Activated CD8-positive, alpha-beta T cell treated with anti-CD3 and anti-CD28 coated beads for 36 hours (primary cell): Measurements from ENCODE around the gene RTKN2. TPM values are rescaled to one million over a fixed set of nuclear protein-coding genes. Genes with fewer than 3 reads are reported as not detected.

ENCODE experiments used
- ATAC-seq: fragments of 200-7000 bp; cut with Tn5 transposase; one replicate; pipeline ENCODE4 v1.10.0; 2021; ENCODE audit warnings: mild to moderate bottlenecking, moderate library complexity
- CTCF ChIA-PET: fragments of 350-600 bp; sonication (Branson Sonifier 250); formaldehyde crosslinking; loops from one replicate; lab custom pipeline; 2021; ENCODE audit warnings: antibody characterized with exemption; lab: Charles Lee
- POLR2A ChIA-PET: fragments of 350-600 bp; sonication (Branson Sonifier 250); formaldehyde crosslinking; loops from one replicate; lab custom pipeline; 2021; ENCODE audit warnings: antibody characterized with exemption; lab: Charles Lee
- DNase-seq: peaks from one replicate; pipeline ENCODE4 v3.0.0-alpha.2; 2020
- H3K27ac Mint-ChIP-seq: one replicate; pipeline ENCODE4 v1.8.0; 2021; ENCODE audit warnings: mild to moderate bottlenecking, mixed read lengths
- H3K27me3 Mint-ChIP-seq: one replicate; pipeline ENCODE4 v1.8.0; 2021; ENCODE audit warnings: mixed read lengths
- H3K36me3 Mint-ChIP-seq: one replicate; pipeline ENCODE4 v1.8.0; 2021; ENCODE audit warnings: low read depth, mixed read lengths
- H3K4me1 Mint-ChIP-seq: one replicate; pipeline ENCODE4 v1.8.0; 2021; ENCODE audit warnings: low read depth, mixed read lengths
- H3K4me3 Mint-ChIP-seq: one replicate; pipeline ENCODE4 v1.8.0; 2021; ENCODE audit warnings: mild to moderate bottlenecking, moderate library complexity, mixed read lengths
- H3K9me3 Mint-ChIP-seq: one replicate; pipeline ENCODE4 v1.8.0; 2021; ENCODE audit warnings: mixed read lengths
- CTCF ChIP-seq: fragments of 200-600 bp; IDR thresholded peaks from one replicate; pipeline ENCODE4 v1.8.0; 2022; ENCODE audit warnings: antibody characterized with exemption, mild to moderate bottlenecking
- intact Hi-C: fragments of 100-400 bp; cut with micrococcal nuclease; formaldehyde crosslinking; loops from one replicate; pipeline ENCODE4 v1.10.0; 2022
- total RNA-seq, 2 experiments: library from RNA; stranded (reverse); gene quantifications; one replicate each; pipeline ENCODE4 v1.2.3, GENCODE V29; 2021

RTKN2 gene
- total RNA-seq, 2 experiments from 2014 or later: 1.1 to 1.4 TPM

- no peak for ATAC-seq
- intact Hi-C loops: no loop called here
- no peak for TF ChIP-seq CTCF
- ChIA-PET POLR2A (interaction anchor here (0.6 to 0.7 kb wide), 3 partner anchors 93 to 319 kb away, joined by 3 to 5 read pairs (median 3); no protein-coding TSS in a partner anchor), CTCF (interaction anchor here (1.6 to 3.0 kb wide), 4 partner anchors 8 to 357 kb away, joined by 3 to 13 read pairs (median 8); no protein-coding TSS in a partner anchor)
- no peak for DNase-seq
- Mint-ChIP-seq H3K4me3 (no peak overlapping the region), H3K36me3 (peaks cover 8% of the 10 kb centered on the region), H3K27ac (peak overlapping the region; percentile 72), H3K4me1 (peaks cover 22% of the 10 kb centered on the region), H3K27me3 (peaks cover 2% of the 10 kb centered on the region), H3K9me3 (peaks cover 8% of the 10 kb centered on the region)
Measured at GRCh38 chr10:62253704-62254103, 14.9 kb downstream of the RTKN2 start.

GRCh38 chr10:62252051-62252450 lies 16.6 kb downstream of the RTKN2 start:
- no peak for TF ChIP-seq CTCF
- no peak for DNase-seq
- ATAC-seq: no peak
- peaks cover 2% of the 10 kb centered on the region for H3K27me3 Mint-ChIP-seq
- H3K4me3 Mint-ChIP-seq: no peak overlapping the region
- CTCF ChIA-PET: interaction anchor here (1.6 to 1.7 kb wide), 2 partner anchors 13 to 355 kb away, joined by 3 to 13 read pairs; no protein-coding TSS in a partner anchor
- H3K36me3 Mint-ChIP-seq: peaks cover 8% of the 10 kb centered on the region
- intact Hi-C loops: no loop called here
- POLR2A ChIA-PET: no interaction called here
- peaks cover 8% of the 10 kb centered on the region for H3K9me3 Mint-ChIP-seq
- H3K27ac Mint-ChIP-seq: no peak overlapping the region
- H3K4me1 Mint-ChIP-seq: peaks cover 22% of the 10 kb centered on the region

GRCh38 chr10:62250594-62251198 lies 17.9 kb downstream of the RTKN2 start:
- Mint-ChIP-seq H3K4me1 (peaks cover 23% of the 10 kb centered on the region), H3K27me3 (no peaks in the 10 kb centered on the region), H3K27ac (peak overlapping the region; percentile 51), H3K36me3 (peaks cover 8% of the 10 kb centered on the region), H3K4me3 (no peak overlapping the region), H3K9me3 (peaks cover 8% of the 10 kb centered on the region)
- POLR2A ChIA-PET: no interaction called here
- ATAC-seq (no peak), DNase-seq (no peak)
- TF ChIP-seq CTCF: no peak
- intact Hi-C loops: no loop called here
- CTCF ChIA-PET: interaction anchor here (4.2 kb wide), 1 partner anchor 14 kb away, joined by 20 read pairs; no protein-coding TSS in a partner anchor

- Mint-ChIP-seq H3K9me3 (peaks cover 8% of the 10 kb centered on the region), H3K27me3 (no peaks in the 10 kb centered on the region), H3K27ac (no peak overlapping the region), H3K4me3 (no peak overlapping the region), H3K36me3 (peaks cover 8% of the 10 kb centered on the region), H3K4me1 (peaks cover 29% of the 10 kb centered on the region)
- no peak for DNase-seq
- intact Hi-C loops: no loop called here
- CTCF ChIA-PET: interaction anchor here (0.9 to 4.2 kb wide), 3 partner anchors 15 to 212 kb away, joined by 3 to 26 read pairs (median 20); no protein-coding TSS in a partner anchor
- POLR2A ChIA-PET: no interaction called here
- no peak for ATAC-seq
- no peak for TF ChIP-seq CTCF
Measured at GRCh38 chr10:62249957-62250356, 18.7 kb downstream of the RTKN2 start.

- ChIA-PET CTCF (interaction anchor here (0.5 to 4.2 kb wide), 16 partner anchors 12 to 498 kb away, joined by 3 to 26 read pairs (median 4); no protein-coding TSS in a partner anchor), POLR2A (interaction anchor here (1.6 kb wide), 1 partner anchor 197 kb away, joined by 4 read pairs; no protein-coding TSS in a partner anchor)
- ATAC-seq: no peak
- peaks cover 33% of the 10 kb centered on the region for H3K4me1 Mint-ChIP-seq
- DNase-seq: no peak
- intact Hi-C loops: no loop called here
- no peaks in the 10 kb centered on the region for H3K9me3 Mint-ChIP-seq
- TF ChIP-seq CTCF: peak; percentile 53
- H3K4me3 Mint-ChIP-seq: no peak overlapping the region
- H3K27me3 Mint-ChIP-seq: no peaks in the 10 kb centered on the region
- H3K27ac Mint-ChIP-seq: no peak overlapping the region
- no peaks in the 10 kb centered on the region for H3K36me3 Mint-ChIP-seq
Measured at GRCh38 chr10:62248465-62248864, 20.2 kb downstream of the RTKN2 start.
